22Rv1 (cell line): ENCODE measurements around the gene MED29.
A peak's percentile ranks its signal among the peaks of the same experiment; 100 is the strongest.

Experiments
- H3K27ac ChIP-seq: fragments of 450-650 bp; 2 replicates; pipeline ENCODE4 v1.5.1; 2017
- ZFX ChIP-seq: fragments of 450-650 bp; IDR thresholded peaks from 2 replicates; pipeline ENCODE4 v1.6.1; 2017; ENCODE audit warnings: antibody characterized with exemption, borderline replicate concordance
- TF ChIP-seq, protein P1 (sequence below): fragments of 450-650 bp; IDR thresholded peaks from 2 replicates; pipeline ENCODE4 v1.5.1; 2017; ENCODE audit warnings: mild to moderate bottlenecking

The MED29 gene, protein sequence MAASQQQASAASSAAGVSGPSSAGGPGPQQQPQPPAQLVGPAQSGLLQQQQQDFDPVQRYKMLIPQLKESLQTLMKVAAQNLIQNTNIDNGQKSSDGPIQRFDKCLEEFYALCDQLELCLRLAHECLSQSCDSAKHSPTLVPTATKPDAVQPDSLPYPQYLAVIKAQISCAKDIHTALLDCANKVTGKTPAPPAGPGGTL

DNA sequence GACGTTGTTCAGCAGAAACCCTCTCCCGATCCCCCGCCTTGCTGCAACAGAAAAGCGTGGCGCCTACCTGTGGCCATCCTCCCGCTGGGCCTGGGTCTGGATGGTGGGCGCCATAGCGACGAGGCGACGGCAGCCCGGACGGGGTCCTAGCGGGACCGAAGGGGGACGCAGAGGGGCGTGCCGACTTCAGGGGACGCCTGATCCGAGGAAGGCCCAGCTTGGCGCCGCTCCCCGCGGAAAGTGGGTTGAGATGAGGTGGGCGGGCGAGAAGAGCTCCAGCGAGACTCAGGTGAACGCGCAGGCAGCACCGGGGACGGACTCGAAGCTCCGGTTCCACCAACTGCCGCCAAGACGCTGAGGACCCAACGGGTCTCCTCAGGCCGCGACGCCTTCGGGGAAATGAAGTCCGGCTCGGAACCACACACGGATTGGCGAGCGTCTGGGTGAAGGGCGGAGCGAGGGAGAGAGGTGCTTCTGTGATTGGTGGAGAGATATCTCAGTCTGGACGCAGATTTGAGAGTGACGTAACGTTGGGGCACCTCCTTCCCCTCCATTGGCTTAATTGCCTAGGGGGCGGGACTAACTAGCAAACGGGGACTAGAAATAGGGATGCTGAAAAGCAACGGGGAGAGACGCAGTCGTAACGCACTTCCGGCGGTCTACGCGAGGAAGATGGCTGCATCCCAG is at the start of gene MED29, which contains the start of gene PAF1:
Gene MED29, plus strand, starts transcription at position 628 of the 687 bp plus-strand sequence. Its CDS starts 45 bp downstream, at position 673.
Gene PAF1, minus strand, starts transcription at position 356 of the 687 bp plus-strand sequence. Its CDS starts 242 bp downstream, at position 114.
- TF ChIP-seq, protein P1, sequence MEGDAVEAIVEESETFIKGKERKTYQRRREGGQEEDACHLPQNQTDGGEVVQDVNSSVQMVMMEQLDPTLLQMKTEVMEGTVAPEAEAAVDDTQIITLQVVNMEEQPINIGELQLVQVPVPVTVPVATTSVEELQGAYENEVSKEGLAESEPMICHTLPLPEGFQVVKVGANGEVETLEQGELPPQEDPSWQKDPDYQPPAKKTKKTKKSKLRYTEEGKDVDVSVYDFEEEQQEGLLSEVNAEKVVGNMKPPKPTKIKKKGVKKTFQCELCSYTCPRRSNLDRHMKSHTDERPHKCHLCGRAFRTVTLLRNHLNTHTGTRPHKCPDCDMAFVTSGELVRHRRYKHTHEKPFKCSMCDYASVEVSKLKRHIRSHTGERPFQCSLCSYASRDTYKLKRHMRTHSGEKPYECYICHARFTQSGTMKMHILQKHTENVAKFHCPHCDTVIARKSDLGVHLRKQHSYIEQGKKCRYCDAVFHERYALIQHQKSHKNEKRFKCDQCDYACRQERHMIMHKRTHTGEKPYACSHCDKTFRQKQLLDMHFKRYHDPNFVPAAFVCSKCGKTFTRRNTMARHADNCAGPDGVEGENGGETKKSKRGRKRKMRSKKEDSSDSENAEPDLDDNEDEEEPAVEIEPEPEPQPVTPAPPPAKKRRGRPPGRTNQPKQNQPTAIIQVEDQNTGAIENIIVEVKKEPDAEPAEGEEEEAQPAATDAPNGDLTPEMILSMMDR: no peak
- no peak for TF ChIP-seq ZFX
- peak within 1 kb of the TSS; percentile 91 for H3K27ac ChIP-seq

DNA sequence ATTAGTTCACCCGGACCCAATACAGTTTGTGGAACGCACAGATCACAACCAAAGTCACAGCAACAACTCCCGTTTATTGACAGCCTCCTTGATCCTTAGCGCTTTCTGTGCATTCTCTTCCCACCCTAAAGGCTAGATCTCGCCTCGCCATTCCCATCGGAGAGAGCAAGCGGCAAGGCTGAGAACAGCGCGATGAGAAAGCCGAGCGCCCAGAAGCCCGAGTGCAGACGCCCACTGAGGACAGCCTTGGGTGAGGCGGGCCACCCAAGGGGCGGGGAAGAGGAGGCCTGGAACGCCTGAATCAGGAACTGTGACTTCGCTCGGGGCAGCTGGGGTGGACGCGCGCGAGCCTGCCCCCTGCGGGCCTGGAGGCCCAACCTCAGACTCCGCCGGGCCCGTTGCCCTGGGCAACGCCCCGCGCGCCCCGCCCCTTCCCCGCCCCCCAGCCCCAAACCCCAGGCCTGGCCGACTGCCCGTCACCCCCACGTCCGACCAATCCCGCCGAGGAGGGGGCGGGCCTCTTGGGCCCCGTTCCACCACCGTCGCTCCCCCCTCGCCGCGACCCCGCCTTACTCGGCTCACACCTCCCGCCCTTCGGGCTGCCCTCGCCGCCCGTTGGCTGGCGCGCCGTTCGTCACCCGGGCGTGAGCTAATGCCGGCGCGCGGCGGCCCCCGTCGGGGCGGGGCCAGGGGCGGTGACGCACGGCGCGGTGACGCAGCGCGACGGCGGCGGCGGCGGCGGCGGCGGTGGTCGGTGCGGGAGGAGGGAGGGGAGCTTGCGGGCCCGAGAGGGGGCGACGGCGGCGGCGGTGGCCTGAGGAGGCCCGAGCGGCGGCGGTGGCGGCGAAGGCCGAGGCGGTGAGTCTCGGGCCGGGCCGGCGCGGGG is 49.2 kb upstream of the MED29 start, which contains the start of gene SAMD4B:
Gene SAMD4B, plus strand, starts transcription at position 703 of the 886 bp plus-strand sequence. CDS start 14,473 bp downstream, outside the sequence.
- TF ChIP-seq ZFX: no peak
- TF ChIP-seq, protein P1: peak; percentile 88
- H3K27ac ChIP-seq: peak within 1 kb of the TSS; percentile 67

DNA sequence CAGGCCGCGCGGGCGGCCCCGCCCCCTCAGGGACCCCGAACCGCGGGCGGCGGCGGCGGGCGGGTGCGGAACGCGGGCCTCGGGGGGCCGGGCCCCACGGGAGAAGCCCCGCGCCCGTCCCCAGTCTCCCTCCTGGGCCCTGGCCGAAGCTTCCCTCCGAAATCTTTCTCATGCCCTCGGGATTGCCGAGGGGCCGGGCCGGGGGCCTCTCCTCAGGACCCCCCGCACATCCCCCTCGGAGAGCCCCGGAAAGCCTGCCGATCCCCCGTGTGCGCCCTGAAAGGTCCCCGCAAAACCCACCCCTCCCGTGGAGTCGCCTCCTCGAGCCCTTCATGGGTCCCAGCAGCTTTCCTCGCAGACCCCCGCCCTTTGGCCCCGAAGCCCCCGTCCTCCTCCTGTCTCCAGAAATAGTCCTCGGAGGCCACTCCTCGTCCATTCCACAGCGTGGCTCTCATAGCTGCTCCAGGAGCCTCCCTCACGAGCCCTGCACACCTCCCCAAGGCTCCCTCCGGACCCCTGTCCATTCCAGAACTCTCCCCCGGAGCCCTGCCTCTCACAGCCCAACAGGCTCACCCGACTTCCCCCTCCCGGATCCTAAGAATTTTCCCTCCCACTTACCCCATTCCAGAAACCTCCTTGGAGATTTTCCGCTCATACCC is 48.4 kb upstream of the MED29 start:
- H3K27ac ChIP-seq: peak overlapping the region; percentile 67

DNA sequence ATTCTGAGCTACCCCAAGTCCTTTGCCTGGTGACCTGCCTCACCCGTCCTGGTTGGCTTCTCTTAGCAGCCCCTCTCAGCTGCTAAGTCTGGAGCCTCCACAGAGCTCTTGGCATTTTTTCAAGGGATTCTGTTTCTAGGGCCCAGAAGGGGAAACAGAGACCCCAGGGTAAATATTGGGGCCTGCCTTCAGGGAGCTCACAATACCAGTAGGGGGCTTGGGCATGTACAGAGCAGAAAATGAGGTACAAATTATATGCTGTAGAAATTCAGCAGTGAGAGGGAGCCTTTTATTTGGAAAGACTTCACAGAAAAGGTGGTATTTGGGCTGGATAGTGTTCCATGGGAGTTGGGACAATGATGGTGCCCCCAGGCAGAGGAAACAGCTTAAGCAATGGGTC is 45.2 kb upstream of the MED29 start:
- TF ChIP-seq, protein P1: no peak
- TF ChIP-seq ZFX: no peak
- no peak overlapping the region for H3K27ac ChIP-seq

More for the DNA sequence above, 48.4 kb upstream of the MED29 start:
- TF ChIP-seq, protein P1: no peak
- TF ChIP-seq ZFX: no peak

DNA sequence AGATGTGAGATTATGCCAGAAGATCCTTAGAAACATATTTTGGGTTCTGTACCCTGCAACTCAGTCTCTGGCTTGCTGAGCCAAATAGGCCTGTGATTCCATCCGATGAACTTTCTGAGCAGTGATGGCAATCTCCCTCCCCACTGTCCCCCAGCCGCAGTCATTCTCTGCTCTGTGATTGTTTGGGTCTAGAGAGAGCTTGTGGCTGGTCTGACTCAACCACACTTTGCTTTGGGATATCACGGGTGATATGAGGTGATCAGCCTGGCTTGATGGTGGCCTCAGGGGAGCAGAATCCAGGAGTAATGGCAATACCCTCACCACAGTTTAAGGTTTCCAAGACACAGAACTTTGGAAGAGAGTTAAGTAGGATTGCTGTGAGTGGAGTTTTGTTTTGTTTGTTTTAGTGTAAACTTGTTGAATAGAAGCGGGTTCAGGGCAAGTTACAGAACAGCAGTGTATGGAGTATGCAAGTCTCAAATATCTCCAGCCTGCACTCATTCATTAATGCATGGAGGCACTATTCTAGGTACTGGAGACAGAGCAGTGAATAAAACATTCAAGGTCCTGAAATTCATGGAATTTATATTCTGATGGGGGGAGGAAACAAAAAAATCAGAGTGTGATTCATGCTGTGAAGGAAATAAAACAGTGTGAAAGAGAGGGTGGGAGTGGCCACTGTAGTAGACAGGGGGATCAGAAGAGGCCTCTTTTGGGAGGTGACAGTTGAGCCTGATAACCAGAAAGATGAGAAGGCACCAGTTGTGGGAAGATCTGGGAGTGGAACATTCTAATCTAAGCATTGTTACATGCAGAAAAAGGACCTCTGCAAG is 43.6 kb upstream of the MED29 start:
- no peak for TF ChIP-seq ZFX
- H3K27ac ChIP-seq: no peak overlapping the region

DNA sequence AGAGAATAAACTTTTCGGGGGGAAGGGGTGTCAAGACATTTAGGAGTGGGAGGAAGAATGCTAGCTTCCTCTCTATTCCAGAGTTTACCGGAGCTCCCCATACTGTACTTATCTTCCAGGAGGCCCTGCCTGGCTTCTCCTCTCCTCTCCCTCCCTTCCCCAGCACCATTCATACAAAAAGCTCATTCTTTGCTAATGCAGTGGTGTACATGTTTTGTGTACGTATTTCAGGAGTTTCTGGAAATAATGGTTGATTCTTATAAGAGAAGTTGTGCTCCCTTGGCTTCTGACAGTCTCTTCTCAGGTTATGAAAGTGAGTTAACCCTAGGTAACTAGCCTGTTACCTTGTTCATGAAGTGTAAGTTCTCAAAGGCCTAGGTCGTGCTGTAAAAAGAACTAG is 41.9 kb upstream of the MED29 start:
- TF ChIP-seq, protein P1: no peak
- no peak for TF ChIP-seq ZFX
- no peak overlapping the region for H3K27ac ChIP-seq
